SU-DHL-6 (cell line): ENCODE results near the gene WWTR1.

Source experiments
- H2AFZ ChIP-seq: fragments of 200-600 bp; sonication (generic); 2 replicates; pipeline ENCODE4 v1.6.1; 2014; ENCODE audit warnings: low read depth, mild to moderate bottlenecking, moderate library complexity, mixed read lengths, antibody characterized with exemption, low read length; ENCODE audit not compliant: severe bottlenecking
- H3F3A ChIP-seq: fragments of 200-600 bp; shearing (Covaris generic); 2 replicates; pipeline ENCODE4 v1.6.0; 2016; ENCODE audit warnings: antibody characterized with exemption, mild to moderate bottlenecking; ENCODE audit not compliant: insufficient read depth
- H3K27ac ChIP-seq: fragments of 200-600 bp; sonication (generic); 2 replicates; pipeline ENCODE4 v1.5.1; 2016; ENCODE audit warnings: low read depth, mild to moderate bottlenecking, low read length, moderate library complexity, mixed read lengths
- H3K27me3 ChIP-seq: fragments of 200-600 bp; sonication (generic), shearing (Covaris generic); 2 replicates; pipeline ENCODE4 v1.6.0; 2014; ENCODE audit warnings: mild to moderate bottlenecking, low read length
- H3K36me3 ChIP-seq: fragments of 200-600 bp; sonication (generic); 2 replicates; pipeline ENCODE4 v1.6.1; 2014; ENCODE audit warnings: mild to moderate bottlenecking, low read length, mixed read lengths
- H3K4me2 ChIP-seq: fragments of 300-600, 200-600 bp; shearing (Covaris generic), sonication (generic); 2 replicates; pipeline ENCODE4 v1.6.0; 2014; ENCODE audit warnings: low read length, low read depth, mild to moderate bottlenecking; ENCODE audit not compliant: poor library complexity, severe bottlenecking
- H3K4me3 ChIP-seq: fragments of 200-600 bp; sonication (generic); 2 replicates; pipeline ENCODE4 v1.5.1; 2014; ENCODE audit warnings: antibody characterized with exemption, low read length, mild to moderate bottlenecking, mixed read lengths; ENCODE audit not compliant: insufficient read depth, poor library complexity, severe bottlenecking
- H3K79me2 ChIP-seq: fragments of 200-600 bp; sonication (generic); 2 replicates; pipeline ENCODE4 v1.6.1; 2014; ENCODE audit warnings: mild to moderate bottlenecking, low read length, moderate library complexity; ENCODE audit not compliant: insufficient read depth
- H3K9ac ChIP-seq: fragments of 200-600 bp; sonication (generic); 2 replicates; pipeline ENCODE4 v1.7.0; 2014; ENCODE audit warnings: mild to moderate bottlenecking, low read length
- H3K9me2 ChIP-seq: fragments of 200-600 bp; sonication (generic); replicated peaks from 2 replicates; pipeline ENCODE4 v1.6.1; 2014; ENCODE audit warnings: low read length; ENCODE audit not compliant: insufficient read depth
- H3K9me3 ChIP-seq: fragments of 200-600 bp; sonication (generic); 2 replicates; pipeline ENCODE4 v1.6.1; 2014; ENCODE audit warnings: low read length, mixed read lengths; ENCODE audit not compliant: insufficient read depth
- H4K20me1 ChIP-seq: fragments of 200-600 bp; sonication (generic); 2 replicates; pipeline ENCODE4 v1.6.1; 2014; ENCODE audit warnings: low read depth, mild to moderate bottlenecking, antibody characterized with exemption, low read length, moderate library complexity, mixed read lengths
- CTCF ChIP-seq: fragments of 200-600 bp; sonication (generic); IDR thresholded peaks from one replicate; pipeline ENCODE4 v1.5.1; 2017; ENCODE audit warnings: antibody characterized with exemption, mild to moderate bottlenecking, low read length, moderate library complexity; ENCODE audit not compliant: insufficient read depth, poor library complexity, severe bottlenecking
- EZH2phosphoT487 ChIP-seq: fragments of 200-600 bp; sonication (generic), shearing (Covaris generic); conservative IDR thresholded peaks from 2 replicates; pipeline ENCODE4 v1.6.1; 2018; ENCODE audit warnings: mild to moderate bottlenecking, antibody characterized with exemption, low read length, moderate library complexity, mixed read lengths

Gene WWTR1

DNA sequence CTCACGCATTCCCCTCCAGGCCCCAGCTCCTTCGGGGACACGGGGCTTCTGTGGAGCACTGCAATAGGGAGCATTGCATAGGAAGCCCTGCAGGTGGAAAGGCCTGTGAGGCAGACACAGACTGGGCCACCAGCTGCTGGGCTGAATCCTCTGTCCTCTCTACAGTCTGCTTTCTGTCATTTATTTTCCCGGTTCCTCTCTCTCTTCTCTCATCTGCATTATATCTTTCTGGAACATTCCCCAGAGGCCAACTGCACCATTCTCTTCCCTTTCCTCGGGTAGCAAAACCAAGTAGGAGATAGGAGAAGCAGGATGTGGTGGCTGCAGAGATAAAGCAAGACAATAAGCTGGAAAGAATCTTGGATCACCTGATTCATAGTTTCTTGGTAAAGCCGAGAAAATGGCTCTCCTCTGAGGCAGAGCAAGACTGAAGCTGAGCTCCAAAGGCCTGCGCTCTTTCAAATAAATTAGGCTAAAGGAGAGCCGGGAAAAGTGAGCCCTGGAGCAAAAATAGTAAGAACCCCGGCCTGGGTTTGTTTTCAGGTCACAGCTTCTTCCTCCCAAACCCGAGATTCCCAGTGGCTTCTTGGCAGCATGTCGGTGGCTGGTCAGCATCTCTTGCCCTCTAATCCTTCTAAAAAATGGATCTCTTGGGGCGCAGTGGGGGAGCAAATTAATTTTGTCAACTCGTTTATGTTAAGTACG is 178.1 kb downstream of the WWTR1 start:
- Histone ChIP-seq H3K9me2 (no peaks in the 10 kb centered on the region), H3K9me3 (no peaks in the 10 kb centered on the region), H3K4me2 (no peak overlapping the region), H4K20me1 (no peaks in the 10 kb centered on the region), H2AFZ (no peak overlapping the region), H3K9ac (no peak overlapping the region), H3F3A (no peaks in the 10 kb centered on the region), H3K36me3 (no peaks in the 10 kb centered on the region), H3K79me2 (no peaks in the 10 kb centered on the region), H3K27me3 (no peaks in the 10 kb centered on the region), H3K4me3 (no peak overlapping the region), H3K27ac (no peak overlapping the region)
- TF ChIP-seq CTCF (no peak), EZH2phosphoT487 (no peak)

DNA sequence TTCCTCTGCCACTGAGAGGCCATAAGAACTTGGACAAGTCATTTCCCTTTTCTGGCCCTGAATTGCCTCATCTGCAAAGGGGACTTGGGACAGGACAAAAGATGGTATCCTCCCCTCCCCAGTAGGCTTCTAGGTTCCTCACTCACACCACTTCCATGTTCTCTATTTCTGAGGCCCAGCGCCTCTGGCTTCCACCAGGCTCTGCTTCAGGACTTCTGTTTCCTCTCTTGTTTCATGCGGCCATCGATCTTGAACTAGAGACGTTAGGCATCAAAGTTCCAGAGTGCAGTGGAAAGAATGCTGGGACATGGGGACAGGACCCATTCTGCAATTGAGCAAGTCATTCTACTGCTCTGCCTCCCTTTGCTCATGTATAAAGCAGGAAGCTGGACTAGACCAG is 181.6 kb downstream of the WWTR1 start:
- Histone ChIP-seq H3K79me2 (no peaks in the 10 kb centered on the region), H3K9me3 (no peaks in the 10 kb centered on the region), H3K9ac (no peak overlapping the region), H3K9me2 (no peaks in the 10 kb centered on the region), H2AFZ (no peak overlapping the region), H4K20me1 (no peaks in the 10 kb centered on the region), H3K36me3 (no peaks in the 10 kb centered on the region), H3K27me3 (no peaks in the 10 kb centered on the region), H3K27ac (no peak overlapping the region), H3F3A (no peaks in the 10 kb centered on the region), H3K4me2 (no peak overlapping the region), H3K4me3 (no peak overlapping the region)
- TF ChIP-seq EZH2phosphoT487 (no peak), CTCF (no peak)

- Histone ChIP-seq H3F3A (no peaks in the 10 kb centered on the region), H3K36me3 (no peaks in the 10 kb centered on the region), H3K9me2 (no peaks in the 10 kb centered on the region), H3K79me2 (no peaks in the 10 kb centered on the region), H3K27me3 (no peaks in the 10 kb centered on the region), H3K9me3 (no peaks in the 10 kb centered on the region), H3K27ac (no peak overlapping the region), H3K4me3 (no peak overlapping the region), H4K20me1 (no peaks in the 10 kb centered on the region), H2AFZ (no peak overlapping the region), H3K4me2 (no peak overlapping the region), H3K9ac (no peak overlapping the region)
- TF ChIP-seq CTCF (no peak), EZH2phosphoT487 (no peak)
These were observed 182.3 kb downstream of the WWTR1 start for GRCh38 chr3:149475451-149476060.
